Keratinocyte (primary cell): Measurements from ENCODE around the gene WBP4. TPM values are rescaled to one million over a fixed set of nuclear protein-coding genes. Genes with fewer than 3 reads are reported as not detected.
A peak's percentile ranks its signal among the peaks of the same experiment; 100 is the strongest.

ENCODE experiments used
- DNase-seq: peaks from one replicate; pipeline ENCODE4 v3.0.0-alpha.2; 2011; ENCODE audit warnings: low read depth, missing footprints, low spot score
- FAIRE-seq: peaks from 2 replicates; lab custom pipeline; 2011; peaks lifted over from hg19 to GRCh38; lab: Jason Lieb, UNC
- H2AFZ ChIP-seq: 2 replicates; pipeline ENCODE4 v1.6.0; 2012; ENCODE audit warnings: low read length, control low read depth, inconsistent platforms; ENCODE audit not compliant: control insufficient read depth
- H3K27ac ChIP-seq: 2 replicates; pipeline ENCODE4 v1.5.1; 2011; ENCODE audit warnings: low read length; ENCODE audit not compliant: control insufficient read depth, insufficient read depth
- H3K27me3 ChIP-seq: 3 replicates; pipeline ENCODE4 v1.6.0; 2011; ENCODE audit warnings: low read length; ENCODE audit not compliant: control insufficient read depth, insufficient read depth; ENCODE audit errors: extremely low read depth
- H3K36me3 ChIP-seq, 2 experiments: 2 replicates in 1 of 2; 3 replicates in 1 of 2; pipeline ENCODE4 v1.5.1; 2011; ENCODE audit warnings: low read length in 2 of 2, mild to moderate bottlenecking in 1 of 2; ENCODE audit not compliant: control insufficient read depth in 2 of 2, insufficient read depth in 2 of 2; ENCODE audit errors: extremely low read depth in 1 of 2
- H3K4me1 ChIP-seq: 3 replicates; pipeline ENCODE4 v1.5.1; 2011; ENCODE audit warnings: low read length; ENCODE audit not compliant: control insufficient read depth, insufficient read depth; ENCODE audit errors: extremely low read depth
- H3K4me2 ChIP-seq: 3 replicates; pipeline ENCODE4 v1.6.0; 2011; ENCODE audit warnings: low read depth, low read length; ENCODE audit not compliant: control insufficient read depth, insufficient read depth; ENCODE audit errors: extremely low read depth
- H3K4me3 ChIP-seq, 3 experiments: fragments of 200-600 bp in 1 of 3; sonication (generic) in 1 of 3; 2 replicates in 2 of 3; 3 replicates in 1 of 3; pipeline ENCODE4 v1.5.1; 2011 to 2016; ENCODE audit warnings: low read length in 3 of 3, mild to moderate bottlenecking in 3 of 3, control low read depth in 2 of 3, inconsistent platforms in 1 of 3, low read depth in 1 of 3, mixed read lengths in 1 of 3, mixed run types in 1 of 3, moderate library complexity in 1 of 3; ENCODE audit not compliant: control insufficient read depth in 2 of 3, insufficient read depth in 2 of 3; ENCODE audit errors: extremely low read depth in 1 of 3
- H3K79me2 ChIP-seq: 2 replicates; pipeline ENCODE4 v1.6.0; 2012; ENCODE audit warnings: low read length; ENCODE audit not compliant: control insufficient read depth, insufficient read depth
- H3K9ac ChIP-seq: 3 replicates; pipeline ENCODE4 v1.6.0; 2011; ENCODE audit warnings: low read length; ENCODE audit not compliant: control insufficient read depth, insufficient read depth; ENCODE audit errors: extremely low read depth
- H3K9me1 ChIP-seq: 3 replicates; pipeline ENCODE4 v1.6.0; 2011; ENCODE audit warnings: low read length; ENCODE audit not compliant: control insufficient read depth, insufficient read depth; ENCODE audit errors: extremely low read depth
- H3K9me3 ChIP-seq: 2 replicates; pipeline ENCODE4 v1.5.1; 2012; ENCODE audit warnings: low read depth, low read length; ENCODE audit not compliant: control insufficient read depth
- H4K20me1 ChIP-seq: 3 replicates; pipeline ENCODE4 v1.6.0; 2011; ENCODE audit warnings: low read length; ENCODE audit not compliant: control insufficient read depth, insufficient read depth; ENCODE audit errors: extremely low read depth
- EZH2 ChIP-seq: IDR thresholded peaks from one replicate; pipeline ENCODE4 v1.6.1; 2012; ENCODE audit warnings: inconsistent platforms, mild to moderate bottlenecking, low read length, moderate library complexity
- dilution Hi-C: fragments of 300-500 bp; cut with MboI; formaldehyde crosslinking; loops from one replicate; pipeline ENCODE4 v1.7.0; 2020; ENCODE audit warnings: low sequenced_read_pairs; ENCODE audit not compliant: extremely low pct_ligation_motif_present
- polyA plus RNA-seq, 5 experiments: library from polyadenylated mRNA; depleted of rRNA in 3 of 5; stranded (reverse) in 3 of 5; stranded (forward) in 1 of 5; unstranded in 1 of 5; fragments of >200 nt; gene quantifications; 1 replicate in 1 of 5; 2 replicates in 3 of 5; 3 replicates in 1 of 5; pipeline versions ENCODE4 v1.2.1 to v1.2.3, GENCODE V29; 2011 to 2012; ENCODE audit warnings: missing spikeins in 2 of 5, low read depth in 1 of 5, low replicate concordance in 1 of 5
- TF ChIP-seq, protein P1 (sequence below), 3 experiments: IDR thresholded peaks in 1 of 3; conservative IDR thresholded peaks in 1 of 3; optimal IDR thresholded peaks in 1 of 3; 2 replicates in 2 of 3; 3 replicates in 1 of 3; pipeline versions ENCODE3 to v1.5.1; 2011; ENCODE audit warnings: low read length in 3 of 3, mild to moderate bottlenecking in 3 of 3, moderate library complexity in 2 of 3, control low read depth in 1 of 3, inconsistent platforms in 1 of 3; ENCODE audit not compliant: insufficient read depth in 2 of 3; ENCODE audit errors: extremely low read depth in 1 of 3

Gene WBP4
- polyA plus RNA-seq, 1 donor (not counting 4 experiments of a cell fraction or from before 2014, with no cell fraction given), result 13.5 TPM

GRCh38 chr13:41065078-41065477 lies 3.8 kb downstream of the WBP4 start:
- DNase-seq (no peak), FAIRE-seq (peak; percentile 20)
- Histone ChIP-seq H3K9me1 (no peaks in the 10 kb centered on the region), H3K79me2 (peaks cover 25% of the 10 kb centered on the region), H3K36me3 (peaks cover 4 to 21% of the 10 kb centered on the region in 2 experiments), H4K20me1 (no peaks in the 10 kb centered on the region), H3K9ac (no peak overlapping the region), H2AFZ (no peak overlapping the region), H3K4me3 (no peak overlapping the region), H3K27ac (no peak overlapping the region), H3K4me1 (peaks cover 16% of the 10 kb centered on the region), H3K27me3 (no peaks in the 10 kb centered on the region), H3K4me2 (no peak overlapping the region), H3K9me3 (no peaks in the 10 kb centered on the region)
- dilution Hi-C loops, result no loop called here
- TF ChIP-seq, protein P1, sequence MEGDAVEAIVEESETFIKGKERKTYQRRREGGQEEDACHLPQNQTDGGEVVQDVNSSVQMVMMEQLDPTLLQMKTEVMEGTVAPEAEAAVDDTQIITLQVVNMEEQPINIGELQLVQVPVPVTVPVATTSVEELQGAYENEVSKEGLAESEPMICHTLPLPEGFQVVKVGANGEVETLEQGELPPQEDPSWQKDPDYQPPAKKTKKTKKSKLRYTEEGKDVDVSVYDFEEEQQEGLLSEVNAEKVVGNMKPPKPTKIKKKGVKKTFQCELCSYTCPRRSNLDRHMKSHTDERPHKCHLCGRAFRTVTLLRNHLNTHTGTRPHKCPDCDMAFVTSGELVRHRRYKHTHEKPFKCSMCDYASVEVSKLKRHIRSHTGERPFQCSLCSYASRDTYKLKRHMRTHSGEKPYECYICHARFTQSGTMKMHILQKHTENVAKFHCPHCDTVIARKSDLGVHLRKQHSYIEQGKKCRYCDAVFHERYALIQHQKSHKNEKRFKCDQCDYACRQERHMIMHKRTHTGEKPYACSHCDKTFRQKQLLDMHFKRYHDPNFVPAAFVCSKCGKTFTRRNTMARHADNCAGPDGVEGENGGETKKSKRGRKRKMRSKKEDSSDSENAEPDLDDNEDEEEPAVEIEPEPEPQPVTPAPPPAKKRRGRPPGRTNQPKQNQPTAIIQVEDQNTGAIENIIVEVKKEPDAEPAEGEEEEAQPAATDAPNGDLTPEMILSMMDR (optimal IDR thresholded peaks at IDR 0.05 in 1 of 3, IDR thresholded peaks at IDR 0.05 in 1 of 3, conservative IDR thresholded peaks at IDR 0.05 in 1 of 3; ENCODE audit: extremely low read depth in 1 of 3, insufficient read depth in 2 of 3, low read length in 3 of 3), result no peak
- no peak for TF ChIP-seq EZH2

GRCh38 chr13:41074523-41074922 lies 13.2 kb downstream of the WBP4 start:
- Histone ChIP-seq H3K9me1 (no peaks in the 10 kb centered on the region), H3K9ac (no peak overlapping the region), H3K36me3 (peaks cover 5 to 31% of the 10 kb centered on the region in 2 experiments), H3K9me3 (no peaks in the 10 kb centered on the region), H3K79me2 (no peaks in the 10 kb centered on the region), H4K20me1 (no peaks in the 10 kb centered on the region), H3K27ac (no peak overlapping the region), H3K4me2 (no peak overlapping the region), H3K4me1 (no peaks in the 10 kb centered on the region), H3K27me3 (no peaks in the 10 kb centered on the region), H2AFZ (no peak overlapping the region), H3K4me3 (no peak overlapping the region)
- FAIRE-seq (no peak), DNase-seq (no peak)
- TF ChIP-seq, protein P1 (optimal IDR thresholded peaks at IDR 0.05 in 1 of 3, IDR thresholded peaks at IDR 0.05 in 1 of 3, conservative IDR thresholded peaks at IDR 0.05 in 1 of 3; ENCODE audit: extremely low read depth in 1 of 3, insufficient read depth in 2 of 3, low read length in 3 of 3), result no peak
- TF ChIP-seq EZH2, result no peak
- dilution Hi-C loops, result no loop called here
